DND-41 (cell line): ENCODE data around the gene DEK.
"Not testable (repeated sequence)": the region's sequence is repeated elsewhere in the genome, so short reads cannot be mapped to it uniquely, and the experiment has no call there.

Source experiments
- ATAC-seq: fragments of 200-7000 bp; cut with Tn5 transposase; 3 replicates; pipeline ENCODE4 v1.9.1; 2021; ENCODE audit warnings: low read depth; ENCODE audit not compliant: insufficient read depth
- DNase-seq: peaks from one replicate; pipeline ENCODE4 v3.0.0-alpha.2; 2020
- H2AFZ ChIP-seq: 2 replicates; pipeline ENCODE4 v1.6.0; 2012; ENCODE audit warnings: low read depth, low read length
- H3K27ac ChIP-seq: 2 replicates; pipeline ENCODE4 v1.5.1; 2012; ENCODE audit warnings: low read length, inconsistent platforms
- H3K27me3 ChIP-seq: fragments of 200-600 bp; sonication (generic); 2 replicates; pipeline ENCODE4 v1.6.0; 2012; ENCODE audit warnings: low read length, mild to moderate bottlenecking, inconsistent platforms; ENCODE audit not compliant: insufficient read depth, poor library complexity
- H3K36me3 ChIP-seq: 2 replicates; pipeline ENCODE4 v1.5.1; 2012; ENCODE audit warnings: low read length, inconsistent platforms; ENCODE audit not compliant: insufficient read depth
- H3K4me1 ChIP-seq: 2 replicates; pipeline ENCODE4 v1.5.1; 2012; ENCODE audit warnings: mild to moderate bottlenecking, low read length; ENCODE audit not compliant: insufficient read depth
- H3K4me2 ChIP-seq: 2 replicates; pipeline ENCODE4 v1.6.0; 2012; ENCODE audit warnings: mild to moderate bottlenecking, moderate library complexity, low read length, inconsistent platforms; ENCODE audit not compliant: insufficient read depth
- H3K4me3 ChIP-seq, 2 experiments: fragments of 200-600 bp in 1 of 2; shearing (Covaris generic) in 1 of 2; 2 replicates each; pipeline ENCODE4 v1.5.1; 2012 to 2016; ENCODE audit warnings: inconsistent platforms in 2 of 2, low read length in 2 of 2, mild to moderate bottlenecking in 2 of 2, low read depth in 1 of 2, moderate library complexity in 1 of 2
- H3K79me2 ChIP-seq: 2 replicates; pipeline ENCODE4 v1.6.0; 2012; ENCODE audit warnings: low read length, inconsistent platforms; ENCODE audit not compliant: insufficient read depth
- H3K9ac ChIP-seq: 2 replicates; pipeline ENCODE4 v1.6.0; 2012; ENCODE audit warnings: low read depth, mild to moderate bottlenecking, inconsistent platforms, low read length, moderate library complexity
- H3K9me3 ChIP-seq: 2 replicates; pipeline ENCODE4 v1.5.1; 2012; ENCODE audit warnings: low read length, moderate library complexity, mild to moderate bottlenecking, inconsistent platforms; ENCODE audit not compliant: insufficient read depth, severe bottlenecking
- H4K20me1 ChIP-seq: 2 replicates; pipeline ENCODE4 v1.6.0; 2012; ENCODE audit warnings: low read length; ENCODE audit not compliant: insufficient read depth
- CTCF ChIP-seq: IDR thresholded peaks from 2 replicates; pipeline ENCODE4 v1.5.1; 2012; ENCODE audit warnings: borderline replicate concordance, low read length, moderate library complexity, mild to moderate bottlenecking; ENCODE audit not compliant: poor library complexity, severe bottlenecking; ENCODE audit errors: extremely low read depth
- EZH2 ChIP-seq: IDR thresholded peaks from 3 replicates; pipeline ENCODE4 v1.6.1; 2012; ENCODE audit warnings: borderline replicate concordance, low read depth, mild to moderate bottlenecking, moderate library complexity, low read length, inconsistent platforms; ENCODE audit not compliant: severe bottlenecking

The DEK gene

GRCh38 chr6:18179770-18180356 is 84.5 kb downstream of the DEK start:
- TF ChIP-seq CTCF (no peak), EZH2 (no peak)
- Histone ChIP-seq H3K4me2 (no peak overlapping the region), H3K27ac (no peak overlapping the region), H3K27me3 (no peaks in the 10 kb centered on the region), H3K9me3 (no peaks in the 10 kb centered on the region), H2AFZ (no peak overlapping the region), H4K20me1 (no peaks in the 10 kb centered on the region), H3K9ac (no peak overlapping the region), H3K79me2 (no peaks in the 10 kb centered on the region), H3K4me3 (no peak overlapping the region), H3K36me3 (no peaks in the 10 kb centered on the region), H3K4me1 (no peaks in the 10 kb centered on the region)
- ATAC-seq = no peak
- DNase-seq = no peak

GRCh38 chr6:18178960-18179615 is 85.2 kb downstream of the DEK start:
- Histone ChIP-seq H3K27me3 (no peaks in the 10 kb centered on the region), H3K4me3 (no peak overlapping the region), H4K20me1 (no peaks in the 10 kb centered on the region), H3K79me2 (no peaks in the 10 kb centered on the region), H3K9ac (no peak overlapping the region), H3K4me2 (no peak overlapping the region), H2AFZ (no peak overlapping the region), H3K9me3 (no peaks in the 10 kb centered on the region), H3K4me1 (no peaks in the 10 kb centered on the region), H3K36me3 (peaks cover 5% of the 10 kb centered on the region; the same call in 1 of the 2 replicates), H3K27ac (no peak overlapping the region)
- ATAC-seq (no peak), DNase-seq (no peak)
- no peak for TF ChIP-seq EZH2
- no peak for TF ChIP-seq CTCF

DNA sequence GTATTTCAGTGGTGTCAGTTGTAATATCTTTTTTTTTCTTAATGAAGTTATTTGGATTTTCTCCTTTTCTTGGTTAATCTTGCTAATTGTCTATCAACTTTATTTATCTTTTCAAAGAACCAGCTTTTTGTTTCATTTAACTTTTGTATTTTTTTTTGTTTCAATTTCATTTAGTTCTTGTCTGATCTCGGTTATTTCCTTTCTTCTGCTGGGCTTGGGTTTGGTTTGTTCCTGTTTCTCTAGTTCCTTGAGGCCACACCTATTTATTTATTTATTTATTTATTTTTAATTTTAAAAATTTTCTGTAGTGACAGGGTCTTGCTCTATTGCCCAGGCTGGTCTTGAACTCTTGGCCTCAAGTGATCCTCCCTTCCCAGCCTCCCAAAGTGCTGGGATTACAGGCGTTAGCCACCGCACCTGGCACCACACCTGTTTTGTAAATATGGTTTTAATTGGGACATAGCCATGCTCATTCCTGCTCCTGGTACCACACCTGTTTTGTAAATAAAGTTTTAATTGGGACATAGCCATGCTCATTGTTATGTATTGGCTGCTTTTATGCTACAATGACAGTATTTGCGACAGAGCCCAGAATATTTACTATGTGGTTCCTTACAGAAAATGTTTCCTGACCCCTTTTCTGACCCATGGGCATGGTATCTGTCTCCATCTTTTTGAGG is 86.9 kb downstream of the DEK start:
- H3K36me3 ChIP-seq = peaks cover 5% of the 10 kb centered on the region; the same call in 1 of the 2 replicates
- no peaks in the 10 kb centered on the region for H3K79me2 ChIP-seq
- no peaks in the 10 kb centered on the region for H3K4me1 ChIP-seq
- TF ChIP-seq CTCF = no peak
- TF ChIP-seq EZH2 = no peak
- H3K27ac ChIP-seq = no peak overlapping the region
- no peak overlapping the region for H3K9ac ChIP-seq
- no peaks in the 10 kb centered on the region for H3K27me3 ChIP-seq
- no peak overlapping the region for H2AFZ ChIP-seq
- H4K20me1 ChIP-seq = no peaks in the 10 kb centered on the region
- no peak overlapping the region for H3K4me2 ChIP-seq
- DNase-seq (no peak), ATAC-seq (no peak)
- no peaks in the 10 kb centered on the region for H3K9me3 ChIP-seq
- no peak overlapping the region for H3K4me3 ChIP-seq

DNA sequence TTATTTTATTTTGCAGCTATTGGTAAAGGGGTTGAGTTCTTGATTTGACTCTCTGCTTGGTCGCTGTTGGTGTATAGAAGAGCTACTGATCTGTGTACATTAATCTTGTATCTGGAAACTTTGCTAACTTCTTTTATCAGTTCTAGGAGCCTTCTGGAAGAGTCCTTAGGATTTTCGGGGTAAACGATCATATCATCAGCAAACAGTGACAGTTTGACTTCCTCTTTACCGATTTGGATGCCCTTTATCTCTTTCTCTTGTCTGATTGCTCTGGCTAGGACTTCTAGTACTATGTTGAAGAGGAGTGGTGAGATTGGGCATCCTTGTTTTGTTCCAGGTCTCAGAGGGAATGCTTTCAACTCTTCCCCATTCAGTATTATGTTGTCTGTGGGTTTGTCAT is 88.1 kb downstream of the DEK start:
- H3K79me2 ChIP-seq, ATAC-seq, H3K4me3 ChIP-seq, H3K9ac ChIP-seq, H3K27me3 ChIP-seq, H3K36me3 ChIP-seq, H3K4me1 ChIP-seq, H4K20me1 ChIP-seq, H3K9me3 ChIP-seq, H3K4me2 ChIP-seq, H3K27ac ChIP-seq, DNase-seq, H2AFZ ChIP-seq: not testable (repeated sequence)
